Testis (tissue), 3 donors: ENCODE measurements around the gene AURKA. TPM values are rescaled to one million over a fixed set of nuclear protein-coding genes. Genes with fewer than 3 reads are reported as not detected.

Source experiments
- DNase-seq: peaks from one replicate; pipeline ENCODE4 v3.0.0-alpha.2; 2019
- H3K27ac ChIP-seq, 2 donors: fragments of 200-600 bp; sonication (generic); one replicate each; pipeline ENCODE4 v1.5.1; 2019
- H3K27me3 ChIP-seq: fragments of 200-600 bp; sonication (generic); one replicate; pipeline ENCODE4 v1.5.1; 2019
- H3K36me3 ChIP-seq: fragments of 200-600 bp; sonication (generic); one replicate; pipeline ENCODE4 v1.5.1; 2017; ENCODE audit warnings: low read depth; ENCODE audit errors: missing control alignments
- H3K4me1 ChIP-seq: fragments of 200-600 bp; sonication (generic); one replicate; pipeline ENCODE4 v1.5.1; 2019
- H3K4me3 ChIP-seq, 2 donors: fragments of 200-600 bp; sonication (generic); one replicate each; pipeline ENCODE4 v1.5.1; 2017 to 2019
- H3K9me3 ChIP-seq: fragments of 200-600 bp; sonication (generic); one replicate; pipeline ENCODE4 v1.5.1; 2017
- CTCF ChIP-seq, 3 experiments: fragments of 450-650 bp in 2 of 3; fragments of 200-600 bp in 1 of 3; sonication (generic) in 1 of 3; IDR thresholded peaks; one replicate each; pipeline ENCODE4 v1.5.1; 2016 to 2019; ENCODE audit warnings: antibody characterized with exemption in 3 of 3, mild to moderate bottlenecking in 2 of 3, moderate library complexity in 1 of 3
- POLR2A ChIP-seq: fragments of 450-650 bp; IDR thresholded peaks from one replicate; pipeline ENCODE4 v1.6.1; 2017; ENCODE audit warnings: antibody characterized with exemption, mild to moderate bottlenecking, moderate library complexity
- WGBS, 2 donors: methylation state at CpG; one replicate each; pipeline ENCODE4 v1.1.5; 2018; 5-methylcytosine and 5-hydroxymethylcytosine counted together
- intact Hi-C: fragments of 100-400 bp; cut with DNase I; formaldehyde crosslinking; loops from one replicate; pipeline ENCODE4 v1.15.1; 2023; ENCODE audit warnings: low total_unique reads
- polyA plus RNA-seq: library from polyadenylated mRNA; stranded (reverse); fragments of 350-450 nt; fragmentation: Illumina TruSeq; extraction: RNeasy Lipid Tissue Mini Kit (QIAGEN cat#74804); gene quantifications from one replicate; pipeline ENCODE4 v1.2.3, GENCODE V29; 2014; ENCODE audit warnings: low read depth, low replicate concordance; ENCODE audit not compliant: insufficient read depth
- total RNA-seq, 2 donors: library from RNA; depleted of rRNA; stranded (reverse); fragments of >200 nt; gene quantifications; one replicate each; pipeline ENCODE4 v1.2.3, GENCODE V29; 2016

AURKA gene
- total and polyA plus RNA-seq, 3 donors from 2014 or later: 27.2 to 87.6 (median 35.4) TPM

GRCh38 chr20:56352345-56353055, 39.5 kb downstream of the AURKA start:
- Histone ChIP-seq H3K4me3 (no peak overlapping the region), H3K27ac (no peak overlapping the region), H3K27me3 (no peaks in the 10 kb centered on the region), H3K9me3 (no peaks in the 10 kb centered on the region), H3K4me1 (no peaks in the 10 kb centered on the region), H3K36me3 (no peaks in the 10 kb centered on the region)
- intact Hi-C loops: no loop called here
- DNase-seq: no peak
- TF ChIP-seq CTCF (IDR thresholded peaks at IDR 0.05) (no peak), POLR2A (no peak)
- 81 to 85% methylated on average over 5 of the region's 5 CpGs for WGBS, 2 donors

GRCh38 chr20:56350842-56351241, 41.2 kb downstream of the AURKA start:
- H3K27ac ChIP-seq: no peak overlapping the region
- TF ChIP-seq CTCF (IDR thresholded peaks at IDR 0.05): no peak
- no peak for TF ChIP-seq POLR2A
- H3K27me3 ChIP-seq: no peaks in the 10 kb centered on the region
- H3K4me1 ChIP-seq: no peaks in the 10 kb centered on the region
- no peak overlapping the region for H3K4me3 ChIP-seq
- no peaks in the 10 kb centered on the region for H3K36me3 ChIP-seq
- 85 to 94% methylated on average over 2 of the region's 2 CpGs for WGBS, 2 donors
- no peak for DNase-seq
- H3K9me3 ChIP-seq: no peaks in the 10 kb centered on the region
- intact Hi-C loops: no loop called here

- intact Hi-C loops: no loop called here
- 17 to 32% methylated on average over 3 of the region's 3 CpGs for WGBS, 2 donors
- no peak overlapping the region for H3K27ac ChIP-seq
Measured at GRCh38 chr20:56348746-56349145, 43.3 kb downstream of the AURKA start.

GRCh38 chr20:56348305-56348693, 43.7 kb downstream of the AURKA start:
- H3K36me3 ChIP-seq: no peaks in the 10 kb centered on the region
- H3K9me3 ChIP-seq: no peaks in the 10 kb centered on the region
- H3K4me1 ChIP-seq: no peaks in the 10 kb centered on the region
- H3K4me3 ChIP-seq: no peak overlapping the region
- WGBS, 2 donors: 22 to 29% methylated on average over 5 of the region's 5 CpGs
- intact Hi-C loops: no loop called here
- DNase-seq: no peak
- H3K27me3 ChIP-seq: no peaks in the 10 kb centered on the region
- no peak overlapping the region for H3K27ac ChIP-seq
- TF ChIP-seq CTCF (IDR thresholded peaks at IDR 0.05): no peak
- TF ChIP-seq POLR2A: no peak

More at GRCh38 chr20:56348746-56349145, 43.3 kb downstream of the AURKA start:
- Histone ChIP-seq H3K27me3 (no peaks in the 10 kb centered on the region), H3K4me1 (no peaks in the 10 kb centered on the region), H3K36me3 (no peaks in the 10 kb centered on the region), H3K9me3 (no peaks in the 10 kb centered on the region), H3K4me3 (no peak overlapping the region)
- TF ChIP-seq CTCF (IDR thresholded peaks at IDR 0.05) (no peak), POLR2A (no peak)
- no peak for DNase-seq
